ENCODE measurements around the gene NUFIP1.

NUFIP1 gene

GRCh38 chr13:44930280-44930679 lies 59.0 kb downstream of the NUFIP1 start:
- Histone ChIP-seq H3K27ac (ENCODE audit: low read depth, low read length) (no peak overlapping the region), H3K79me2 (ENCODE audit: control insufficient read depth, low read length) (no peaks in the 10 kb centered on the region), H3F3A (ENCODE audit: control insufficient read depth, insufficient read depth) (no peaks in the 10 kb centered on the region), H3K4me3 (ENCODE audit: low read length) (no peak overlapping the region), H3K4me2 (ENCODE audit: low read length) (no peak overlapping the region), H3K9me3 (ENCODE audit: control insufficient read depth, insufficient read depth, low read length) (no peaks in the 10 kb centered on the region), H4K20me1 (ENCODE audit: control insufficient read depth, insufficient read depth, low read depth, low read length) (no peaks in the 10 kb centered on the region), H3K36me3 (ENCODE audit: control insufficient read depth, low read length) (no peaks in the 10 kb centered on the region), H3K4me1 (ENCODE audit: control insufficient read depth, low read length) (no peaks in the 10 kb centered on the region), H3K27me3 (ENCODE audit: control insufficient read depth, low read length) (peaks cover 4% of the 10 kb centered on the region; the same call in 1 of the 2 replicates), H3K9me2 (replicated peaks; ENCODE audit: control insufficient read depth, low read length) (no peaks in the 10 kb centered on the region)
- TF ChIP-seq EZH2phosphoT487 (IDR thresholded peaks at IDR 0.05; ENCODE audit: borderline replicate concordance, low read length) (no peak), CTCF (IDR thresholded peaks at IDR 0.05; ENCODE audit: low read depth, low read length, poor library complexity, severe bottlenecking) (no peak)

GRCh38 chr13:44929692-44930091 lies 59.6 kb downstream of the NUFIP1 start:
- no peak overlapping the region for H3K4me3 ChIP-seq (ENCODE audit: low read length)
- no peaks in the 10 kb centered on the region for H3K9me3 ChIP-seq (ENCODE audit: control insufficient read depth, insufficient read depth, low read length)
- H3K79me2 ChIP-seq (ENCODE audit: control insufficient read depth, low read length): no peaks in the 10 kb centered on the region
- no peaks in the 10 kb centered on the region for H3K9me2 ChIP-seq (replicated peaks; ENCODE audit: control insufficient read depth, low read length)
- H3K4me1 ChIP-seq (ENCODE audit: control insufficient read depth, low read length): no peaks in the 10 kb centered on the region
- no peak overlapping the region for H3K27ac ChIP-seq (ENCODE audit: low read depth, low read length)
- H4K20me1 ChIP-seq (ENCODE audit: control insufficient read depth, insufficient read depth, low read depth, low read length): no peaks in the 10 kb centered on the region
- no peak overlapping the region for H3K4me2 ChIP-seq (ENCODE audit: low read length)
- TF ChIP-seq CTCF (IDR thresholded peaks at IDR 0.05; ENCODE audit: low read depth, low read length, poor library complexity, severe bottlenecking) (no peak), EZH2phosphoT487 (IDR thresholded peaks at IDR 0.05; ENCODE audit: borderline replicate concordance, low read length) (no peak)
- no peaks in the 10 kb centered on the region for H3K36me3 ChIP-seq (ENCODE audit: control insufficient read depth, low read length)
- H3K27me3 ChIP-seq (ENCODE audit: control insufficient read depth, low read length): peaks cover 4% of the 10 kb centered on the region; the same call in 1 of the 2 replicates
- H3F3A ChIP-seq (ENCODE audit: control insufficient read depth, insufficient read depth): no peaks in the 10 kb centered on the region

- H3K27me3 ChIP-seq (ENCODE audit: control insufficient read depth, low read length): peaks cover 4% of the 10 kb centered on the region; the same call in 1 of the 2 replicates
- no peaks in the 10 kb centered on the region for H3K79me2 ChIP-seq (ENCODE audit: control insufficient read depth, low read length)
- TF ChIP-seq CTCF (IDR thresholded peaks at IDR 0.05; ENCODE audit: low read depth, low read length, poor library complexity, severe bottlenecking): no peak
- no peak for TF ChIP-seq EZH2phosphoT487 (IDR thresholded peaks at IDR 0.05; ENCODE audit: borderline replicate concordance, low read length)
- H4K20me1 ChIP-seq (ENCODE audit: control insufficient read depth, insufficient read depth, low read depth, low read length): no peaks in the 10 kb centered on the region
- H3K9me3 ChIP-seq (ENCODE audit: control insufficient read depth, insufficient read depth, low read length): no peaks in the 10 kb centered on the region
- H3F3A ChIP-seq (ENCODE audit: control insufficient read depth, insufficient read depth): no peaks in the 10 kb centered on the region
- H3K4me2 ChIP-seq (ENCODE audit: low read length): no peak overlapping the region
- no peak overlapping the region for H3K27ac ChIP-seq (ENCODE audit: low read depth, low read length)
- H3K36me3 ChIP-seq (ENCODE audit: control insufficient read depth, low read length): no peaks in the 10 kb centered on the region
- H3K4me1 ChIP-seq (ENCODE audit: control insufficient read depth, low read length): no peaks in the 10 kb centered on the region
- H3K4me3 ChIP-seq (ENCODE audit: low read length): no peak overlapping the region
- H3K9me2 ChIP-seq (replicated peaks; ENCODE audit: control insufficient read depth, low read length): no peaks in the 10 kb centered on the region
Observed at GRCh38 chr13:44927968-44928367, 61.3 kb downstream of the NUFIP1 start.

Data from DOHH2 (cell line).